Smooth muscle cell (in vitro differentiated cells): ENCODE data around the gene DYNLT2. TPM values are rescaled to one million over a fixed set of nuclear protein-coding genes. Genes with fewer than 3 reads are reported as not detected.

Experiments
- DNase-seq: peaks from one replicate; lab custom pipeline; 2025; ENCODE audit not compliant: unreplicated experiment; lab: John Stamatoyannopoulos, UW
- H2AFZ ChIP-seq: fragments of 200-600 bp; sonication (generic); 2 replicates; pipeline ENCODE4 v1.6.0; 2016; ENCODE audit warnings: antibody characterized with exemption, low read depth, mild to moderate bottlenecking
- H3F3A ChIP-seq: fragments of 200-600 bp; sonication (generic); 2 replicates; pipeline ENCODE4 v1.6.0; 2017; ENCODE audit warnings: antibody characterized with exemption, low read depth
- H3K27ac ChIP-seq: fragments of 200-600 bp; sonication (generic); 2 replicates; pipeline ENCODE4 v1.5.1; 2016; ENCODE audit warnings: low read depth, mild to moderate bottlenecking
- H3K27me3 ChIP-seq: fragments of 200-600 bp; sonication (generic); 2 replicates; pipeline ENCODE4 v1.6.1; 2016; ENCODE audit warnings: low read depth, mild to moderate bottlenecking
- H3K36me3 ChIP-seq: fragments of 200-600 bp; sonication (generic); 2 replicates; pipeline ENCODE4 v1.5.1; 2016; ENCODE audit warnings: low read depth
- H3K4me1 ChIP-seq: fragments of 200-600 bp; sonication (generic); 2 replicates; pipeline ENCODE4 v1.5.1; 2016; ENCODE audit warnings: low read depth
- H3K4me2 ChIP-seq: fragments of 200-600 bp; sonication (generic); 2 replicates; pipeline ENCODE4 v1.6.0; 2016; ENCODE audit warnings: mild to moderate bottlenecking
- H3K4me3 ChIP-seq: fragments of 200-600 bp; sonication (generic); 2 replicates; pipeline ENCODE4 v1.5.1; 2016; ENCODE audit warnings: mild to moderate bottlenecking
- H3K79me2 ChIP-seq: fragments of 200-600 bp; sonication (generic); 2 replicates; pipeline ENCODE4 v1.6.0; 2016; ENCODE audit warnings: low read depth, mild to moderate bottlenecking
- H3K9ac ChIP-seq: fragments of 200-600 bp; sonication (generic); 2 replicates; pipeline ENCODE4 v1.6.0; 2016; ENCODE audit warnings: low read depth
- H3K9me3 ChIP-seq: fragments of 200-600 bp; sonication (generic); replicated peaks from 2 replicates; pipeline ENCODE4 v1.5.1; 2016; ENCODE audit warnings: low read depth
- H4K20me1 ChIP-seq: fragments of 200-600 bp; sonication (generic); 2 replicates; pipeline ENCODE4 v1.6.0; 2016; ENCODE audit warnings: low read depth
- WGBS: methylation state at CpG from one replicate; pipeline ENCODE4 v1.1.7; 2016; ENCODE audit warnings: low lambda C conversion rate; 5-methylcytosine and 5-hydroxymethylcytosine counted together
- polyA plus RNA-seq: library from polyadenylated mRNA; unstranded; fragments of >200 nt; fragmentation: Nextera tagmentation; extraction: Ambion mirVana; gene quantifications from 2 replicates; pipeline ENCODE4 v1.2.1, GENCODE V29; 2016
- total RNA-seq: library from RNA; depleted of rRNA; stranded (reverse); fragments of >200 nt; gene quantifications from 2 replicates; pipeline ENCODE4 v1.2.3, GENCODE V29; 2014
- TF ChIP-seq, protein P1 (sequence below): fragments of 200-600 bp; sonication (generic); IDR thresholded peaks from 2 replicates; pipeline ENCODE4 v1.5.1; 2017; ENCODE audit warnings: borderline replicate concordance, mild to moderate bottlenecking, antibody characterized with exemption; ENCODE audit not compliant: insufficient read depth, poor library complexity, severe bottlenecking

The DYNLT2 gene
- total and polyA plus RNA-seq, 2 experiments from 2014 or later, result 0.89 to 2.1 TPM

DNA sequence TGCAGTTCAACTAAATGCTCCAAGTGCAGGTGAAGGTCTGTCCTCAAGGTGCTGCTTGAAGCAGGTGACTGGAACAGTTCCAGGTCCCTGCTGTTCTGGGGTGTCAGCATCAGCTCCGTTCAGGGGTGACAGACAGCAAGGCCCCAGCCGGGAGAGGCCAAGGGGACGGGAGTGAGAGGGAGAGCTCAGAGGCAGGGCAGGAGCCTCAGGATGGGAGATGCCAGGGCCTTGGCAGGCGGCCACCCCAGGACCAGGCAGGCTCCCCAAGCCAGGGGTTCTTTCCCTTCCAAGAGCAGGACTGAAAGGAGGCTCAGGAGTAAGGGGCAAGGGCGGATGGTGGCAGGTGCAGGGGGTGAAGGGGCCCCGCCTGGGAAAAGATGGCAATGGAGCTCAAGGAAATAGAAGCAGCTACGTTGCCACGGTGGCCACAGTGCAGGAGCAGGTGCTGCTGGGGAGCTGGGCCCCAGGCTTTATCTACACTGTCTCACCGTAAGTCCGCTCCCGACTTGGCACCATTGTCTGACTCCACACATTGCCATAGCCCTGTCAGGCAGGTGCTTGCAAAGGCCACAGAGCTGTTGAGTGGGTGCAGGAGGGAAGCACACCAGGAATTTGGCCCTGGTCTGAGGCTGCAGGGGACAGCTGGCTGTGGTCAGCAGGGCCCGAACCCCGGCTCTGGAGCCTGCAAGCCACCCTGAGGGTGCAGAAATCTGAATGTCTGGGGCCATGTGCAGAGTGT, 43.1 kb upstream of the DYNLT2 start:
- 92% methylated on average over 13 of the region's 13 CpGs for WGBS
- TF ChIP-seq, protein P1, sequence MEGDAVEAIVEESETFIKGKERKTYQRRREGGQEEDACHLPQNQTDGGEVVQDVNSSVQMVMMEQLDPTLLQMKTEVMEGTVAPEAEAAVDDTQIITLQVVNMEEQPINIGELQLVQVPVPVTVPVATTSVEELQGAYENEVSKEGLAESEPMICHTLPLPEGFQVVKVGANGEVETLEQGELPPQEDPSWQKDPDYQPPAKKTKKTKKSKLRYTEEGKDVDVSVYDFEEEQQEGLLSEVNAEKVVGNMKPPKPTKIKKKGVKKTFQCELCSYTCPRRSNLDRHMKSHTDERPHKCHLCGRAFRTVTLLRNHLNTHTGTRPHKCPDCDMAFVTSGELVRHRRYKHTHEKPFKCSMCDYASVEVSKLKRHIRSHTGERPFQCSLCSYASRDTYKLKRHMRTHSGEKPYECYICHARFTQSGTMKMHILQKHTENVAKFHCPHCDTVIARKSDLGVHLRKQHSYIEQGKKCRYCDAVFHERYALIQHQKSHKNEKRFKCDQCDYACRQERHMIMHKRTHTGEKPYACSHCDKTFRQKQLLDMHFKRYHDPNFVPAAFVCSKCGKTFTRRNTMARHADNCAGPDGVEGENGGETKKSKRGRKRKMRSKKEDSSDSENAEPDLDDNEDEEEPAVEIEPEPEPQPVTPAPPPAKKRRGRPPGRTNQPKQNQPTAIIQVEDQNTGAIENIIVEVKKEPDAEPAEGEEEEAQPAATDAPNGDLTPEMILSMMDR, result no peak
- H3K79me2 ChIP-seq, result no peaks in the 10 kb centered on the region
- no peak overlapping the region for H2AFZ ChIP-seq
- H3K4me1 ChIP-seq, result peaks cover 4% of the 10 kb centered on the region
- H4K20me1 ChIP-seq, result no peaks in the 10 kb centered on the region
- peaks cover 8% of the 10 kb centered on the region for H3K27me3 ChIP-seq
- DNase-seq, result no peak
- no peaks in the 10 kb centered on the region for H3K36me3 ChIP-seq
- H3K4me2 ChIP-seq, result no peak overlapping the region
- no peaks in the 10 kb centered on the region for H3K9me3 ChIP-seq
- no peak overlapping the region for H3K9ac ChIP-seq
- no peaks in the 10 kb centered on the region for H3F3A ChIP-seq
- no peak overlapping the region for H3K4me3 ChIP-seq
- H3K27ac ChIP-seq, result no peak overlapping the region

DNA sequence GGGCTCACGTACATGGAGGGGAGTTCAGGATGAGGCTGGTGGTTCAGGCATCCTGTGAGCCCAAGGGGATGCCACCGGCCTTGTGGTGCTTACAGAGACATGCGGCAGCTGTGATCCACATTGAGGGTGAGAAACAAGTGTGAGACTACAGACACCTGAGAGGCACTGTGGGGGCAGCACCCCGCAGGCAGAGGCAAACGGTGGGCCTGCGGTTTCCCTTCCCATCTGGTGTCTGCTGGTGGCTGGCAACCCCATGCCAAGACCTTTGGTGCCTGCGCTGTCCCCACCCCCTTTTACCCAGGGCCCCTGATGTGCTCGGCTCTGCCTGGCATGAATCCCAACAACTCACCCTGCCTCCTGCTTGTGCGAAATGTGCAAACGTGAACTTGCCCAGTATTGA, 42.0 kb upstream of the DYNLT2 start:
- no peak overlapping the region for H3K9ac ChIP-seq
- H2AFZ ChIP-seq, result no peak overlapping the region
- TF ChIP-seq, protein P1, result no peak
- no peak overlapping the region for H3K27ac ChIP-seq
- no peaks in the 10 kb centered on the region for H3K36me3 ChIP-seq
- no peaks in the 10 kb centered on the region for H3F3A ChIP-seq
- H3K4me3 ChIP-seq, result no peak overlapping the region
- no peaks in the 10 kb centered on the region for H3K79me2 ChIP-seq
- peaks cover 4% of the 10 kb centered on the region for H3K4me1 ChIP-seq
- no peaks in the 10 kb centered on the region for H4K20me1 ChIP-seq
- no peak for DNase-seq
- no peaks in the 10 kb centered on the region for H3K9me3 ChIP-seq
- H3K27me3 ChIP-seq, result peaks cover 8% of the 10 kb centered on the region
- WGBS, result 92% methylated on average over 10 of the region's 10 CpGs
- no peak overlapping the region for H3K4me2 ChIP-seq

GRCh38 chr6:169792306-169793015, 41.1 kb upstream of the DYNLT2 start:
- Histone ChIP-seq H4K20me1 (no peaks in the 10 kb centered on the region), H3K4me2 (no peak overlapping the region), H3K4me1 (peaks cover 4% of the 10 kb centered on the region), H3K79me2 (no peaks in the 10 kb centered on the region), H3K4me3 (no peak overlapping the region), H3K27ac (no peak overlapping the region), H3F3A (no peaks in the 10 kb centered on the region), H3K9ac (no peak overlapping the region), H3K27me3 (peaks cover 8% of the 10 kb centered on the region), H3K9me3 (no peaks in the 10 kb centered on the region), H3K36me3 (no peaks in the 10 kb centered on the region), H2AFZ (no peak overlapping the region)
- TF ChIP-seq, protein P1, result no peak
- no peak for DNase-seq
- 92% methylated on average over 21 of the region's 21 CpGs for WGBS
